ENCODE data around the gene DGLUCY. TPM values are rescaled to one million over a fixed set of nuclear protein-coding genes. Genes with fewer than 3 reads are reported as not detected.

DGLUCY gene
- total RNA-seq, 1 experiment from 2014 or later = 26.7 TPM

GRCh38 chr14:91229743-91230200 lies 115.9 kb downstream of the DGLUCY start:
- ChIA-PET POLR2A (ENCODE audit: low non-redundant PET) (no interaction called here), CTCF (no interaction called here)
- TF ChIP-seq CTCF (conservative IDR thresholded peaks at IDR 0.05; ENCODE audit: low read depth, low read length) = no peak
- no peak for TF ChIP-seq EZH2 (IDR thresholded peaks at IDR 0.05; ENCODE audit: borderline replicate concordance, low read depth, low read length, poor library complexity, severe bottlenecking)
- intact Hi-C loops (cut with micrococcal nuclease; ENCODE audit: unreplicated experiment) = no loop called here
- no peaks in the 10 kb centered on the region for H3K27me3 ChIP-seq (replicated peaks; ENCODE audit: insufficient read depth, low read depth, low read length, poor library complexity)
- BruUV-seq (replicated peaks) = no TSS peak
- no peak for DNase-seq (ENCODE audit: low spot score)
- no peaks in the 10 kb centered on the region for H3K36me3 ChIP-seq (ENCODE audit: insufficient read depth, low read length, poor library complexity, severe bottlenecking)
- H3K4me3 ChIP-seq (ENCODE audit: low read depth, low read length, poor library complexity, severe bottlenecking) = no peak overlapping the region
- no peaks in the 10 kb centered on the region for H3K9me3 ChIP-seq (ENCODE audit: low read depth, low read length, poor library complexity, severe bottlenecking)
- no peaks in the 10 kb centered on the region for H3K4me1 ChIP-seq (ENCODE audit: insufficient read depth, low read length, poor library complexity, severe bottlenecking)
- H3K27ac ChIP-seq (ENCODE audit: low read depth, low read length, poor library complexity, severe bottlenecking) = no peak overlapping the region

GRCh38 chr14:91230397-91231035 lies 116.6 kb downstream of the DGLUCY start:
- Histone ChIP-seq H3K9me3 (ENCODE audit: low read depth, low read length, poor library complexity, severe bottlenecking) (no peaks in the 10 kb centered on the region), H3K4me3 (ENCODE audit: low read depth, low read length, poor library complexity, severe bottlenecking) (no peak overlapping the region), H3K27me3 (replicated peaks; ENCODE audit: insufficient read depth, low read depth, low read length, poor library complexity) (no peaks in the 10 kb centered on the region), H3K36me3 (ENCODE audit: insufficient read depth, low read length, poor library complexity, severe bottlenecking) (no peaks in the 10 kb centered on the region), H3K4me1 (ENCODE audit: insufficient read depth, low read length, poor library complexity, severe bottlenecking) (no peaks in the 10 kb centered on the region), H3K27ac (ENCODE audit: low read depth, low read length, poor library complexity, severe bottlenecking) (no peak overlapping the region)
- TF ChIP-seq CTCF (conservative IDR thresholded peaks at IDR 0.05; ENCODE audit: low read depth, low read length) (no peak), EZH2 (IDR thresholded peaks at IDR 0.05; ENCODE audit: borderline replicate concordance, low read depth, low read length, poor library complexity, severe bottlenecking) (no peak)
- CTCF ChIA-PET = no interaction called here
- BruUV-seq (replicated peaks) = no TSS peak
- peak; percentile 22 for DNase-seq (ENCODE audit: low spot score)
- intact Hi-C loops (cut with micrococcal nuclease; ENCODE audit: unreplicated experiment) = no loop called here
- POLR2A ChIA-PET (ENCODE audit: low non-redundant PET) = no interaction called here

GRCh38 chr14:91231446-91231845 lies 117.6 kb downstream of the DGLUCY start:
- DNase-seq (ENCODE audit: low spot score) = no peak
- H3K36me3 ChIP-seq (ENCODE audit: insufficient read depth, low read length, poor library complexity, severe bottlenecking) = no peaks in the 10 kb centered on the region
- TF ChIP-seq CTCF (conservative IDR thresholded peaks at IDR 0.05; ENCODE audit: low read depth, low read length) (no peak), EZH2 (IDR thresholded peaks at IDR 0.05; ENCODE audit: borderline replicate concordance, low read depth, low read length, poor library complexity, severe bottlenecking) (no peak)
- H3K27ac ChIP-seq (ENCODE audit: low read depth, low read length, poor library complexity, severe bottlenecking) = no peak overlapping the region
- BruUV-seq (replicated peaks) = no TSS peak
- intact Hi-C loops (cut with micrococcal nuclease; ENCODE audit: unreplicated experiment) = no loop called here
- no peaks in the 10 kb centered on the region for H3K4me1 ChIP-seq (ENCODE audit: insufficient read depth, low read length, poor library complexity, severe bottlenecking)
- H3K27me3 ChIP-seq (replicated peaks; ENCODE audit: insufficient read depth, low read depth, low read length, poor library complexity) = no peaks in the 10 kb centered on the region
- ChIA-PET CTCF (no interaction called here), POLR2A (ENCODE audit: low non-redundant PET) (no interaction called here)
- H3K4me3 ChIP-seq (ENCODE audit: low read depth, low read length, poor library complexity, severe bottlenecking) = no peak overlapping the region
- H3K9me3 ChIP-seq (ENCODE audit: low read depth, low read length, poor library complexity, severe bottlenecking) = no peaks in the 10 kb centered on the region
